ENCODE measurements around the gene ELOVL5. TPM values are rescaled to one million over a fixed set of nuclear protein-coding genes. Genes with fewer than 3 reads are reported as not detected.

Gene ELOVL5, protein sequence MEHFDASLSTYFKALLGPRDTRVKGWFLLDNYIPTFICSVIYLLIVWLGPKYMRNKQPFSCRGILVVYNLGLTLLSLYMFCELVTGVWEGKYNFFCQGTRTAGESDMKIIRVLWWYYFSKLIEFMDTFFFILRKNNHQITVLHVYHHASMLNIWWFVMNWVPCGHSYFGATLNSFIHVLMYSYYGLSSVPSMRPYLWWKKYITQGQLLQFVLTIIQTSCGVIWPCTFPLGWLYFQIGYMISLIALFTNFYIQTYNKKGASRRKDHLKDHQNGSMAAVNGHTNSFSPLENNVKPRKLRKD
- total RNA-seq = 100 to 1,000 TPM; 178 to 351 (median 263) TPM

GRCh38 chr6:53348371-53349208, at the start of gene ELOVL5:
Gene ELOVL5, minus strand, starts transcription at chr6:53348950. Its CDS starts 53,251 bp downstream, at chr6:53295699.
- no peak for TF ChIP-seq CTCF (IDR thresholded peaks at IDR 0.05; ENCODE audit: low read depth)

DNA sequence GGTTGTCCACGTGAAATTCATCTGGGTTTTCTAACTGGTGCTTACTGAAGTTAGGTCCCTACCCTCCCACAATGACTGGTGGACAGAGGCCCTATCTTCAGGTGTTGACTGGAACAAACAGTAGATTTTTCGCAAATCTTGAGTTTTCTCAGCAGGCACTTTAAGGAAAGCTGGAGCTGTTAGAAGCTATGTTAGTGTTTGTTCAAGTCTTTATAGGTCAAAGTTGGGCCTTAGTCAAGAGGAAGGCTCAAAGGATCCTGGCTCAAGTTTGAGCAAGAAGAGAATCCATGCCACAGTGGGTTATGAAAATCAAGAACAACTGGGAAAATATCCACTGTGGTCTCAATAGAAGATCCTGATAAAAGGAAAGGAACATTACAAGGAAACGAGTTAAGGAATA, 48.5 kb upstream of the ELOVL5 start:
- no peak for TF ChIP-seq CTCF (IDR thresholded peaks at IDR 0.05; ENCODE audit: low read depth)

- TF ChIP-seq CTCF (IDR thresholded peaks at IDR 0.05; ENCODE audit: low read depth) = no peak
Observed at GRCh38 chr6:53395986-53396385, 47.2 kb upstream of the ELOVL5 start.

DNA sequence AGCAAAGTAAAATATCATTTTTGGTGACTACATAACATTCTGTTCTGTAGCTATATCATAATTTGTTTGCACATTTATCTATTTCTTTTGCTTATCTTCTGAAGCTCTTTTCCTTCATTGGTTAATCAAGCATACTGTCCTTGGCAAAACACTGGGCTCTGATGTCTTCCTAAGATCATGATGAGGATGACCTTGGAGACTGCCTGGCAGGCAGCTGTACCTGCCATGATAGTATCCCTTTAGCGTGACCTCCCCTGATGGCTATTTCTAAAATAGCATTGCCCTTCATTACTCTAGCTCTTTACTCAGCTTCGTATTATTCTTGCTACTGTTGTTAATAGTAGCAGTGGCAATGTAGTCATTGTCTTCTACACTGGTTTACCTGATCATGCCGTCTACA, 46.0 kb upstream of the ELOVL5 start:
- no peak for TF ChIP-seq CTCF (IDR thresholded peaks at IDR 0.05; ENCODE audit: low read depth)

- TF ChIP-seq CTCF (IDR thresholded peaks at IDR 0.05; ENCODE audit: low read depth) = no peak
Observed at GRCh38 chr6:53391170-53391569, 42.4 kb upstream of the ELOVL5 start.

DNA sequence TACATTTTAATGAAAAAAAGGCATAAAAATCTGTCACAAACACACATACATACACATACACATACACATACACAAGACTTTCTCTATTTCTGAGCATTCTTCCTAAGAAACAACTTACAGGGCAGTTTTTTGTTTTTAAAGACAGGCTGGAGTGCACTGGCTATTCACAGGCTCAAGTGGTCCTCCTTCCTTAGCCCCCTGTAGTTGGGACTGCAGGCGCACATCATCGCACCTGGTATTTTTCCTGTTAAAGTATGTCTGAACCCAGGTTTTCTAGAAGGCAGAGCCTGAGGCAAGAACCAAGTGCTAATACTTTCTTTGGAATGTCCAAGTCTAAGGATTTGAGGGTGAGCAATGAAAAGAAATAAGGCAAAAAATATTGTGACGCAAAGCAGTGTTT, 41.3 kb upstream of the ELOVL5 start:
- TF ChIP-seq CTCF (IDR thresholded peaks at IDR 0.05; ENCODE audit: low read depth) = no peak

GRCh38 chr6:53382421-53382820, 33.7 kb upstream of the ELOVL5 start:
- TF ChIP-seq CTCF (IDR thresholded peaks at IDR 0.05; ENCODE audit: low read depth) = no peak

All from subcutaneous adipose tissue (tissue), 4 donors.